ES-I3 (cell line): ENCODE results near the gene STK24.

Source experiments
- H3K36me3 ChIP-seq: 2 replicates; pipeline ENCODE4 v1.6.1; 2013; ENCODE audit warnings: mild to moderate bottlenecking, low read length, control low read depth, moderate library complexity; ENCODE audit not compliant: insufficient read depth
- H3K4me1 ChIP-seq: 2 replicates; pipeline ENCODE4 v1.6.1; 2013; ENCODE audit warnings: mild to moderate bottlenecking, control low read depth, low read length; ENCODE audit not compliant: insufficient read depth
- H3K9ac ChIP-seq: 2 replicates; pipeline ENCODE4 v1.6.1; 2013; ENCODE audit warnings: low read depth, mild to moderate bottlenecking, low read length, moderate library complexity
- H3K9me3 ChIP-seq: 2 replicates; pipeline ENCODE4 v1.6.1; 2013; ENCODE audit warnings: mild to moderate bottlenecking, low read length, moderate library complexity; ENCODE audit not compliant: control insufficient read depth, insufficient read depth

STK24 gene

GRCh38 chr13:98443329-98443728 lies 133.6 kb downstream of the STK24 start:
- H3K9ac ChIP-seq: no peak overlapping the region

GRCh38 chr13:98442391-98443230 lies 134.3 kb downstream of the STK24 start:
- Histone ChIP-seq H3K4me1 (peaks cover 8% of the 10 kb centered on the region; the same call in 1 of the 2 replicates), H3K36me3 (peaks cover 4% of the 10 kb centered on the region; the same call in 1 of the 2 replicates)

More at GRCh38 chr13:98443329-98443728, 133.6 kb downstream of the STK24 start:
- H3K9me3 ChIP-seq: no peaks in the 10 kb centered on the region
- H3K4me1 ChIP-seq: peaks cover 8% of the 10 kb centered on the region; the same call in 1 of the 2 replicates
- H3K36me3 ChIP-seq: peaks cover 7% of the 10 kb centered on the region; the same call in 1 of the 2 replicates

GRCh38 chr13:98441056-98441676 lies 135.7 kb downstream of the STK24 start:
- H3K36me3 ChIP-seq: no peaks in the 10 kb centered on the region
- H3K9ac ChIP-seq: no peak overlapping the region
- no peaks in the 10 kb centered on the region for H3K9me3 ChIP-seq
- peaks cover 8% of the 10 kb centered on the region; the same call in 1 of the 2 replicates for H3K4me1 ChIP-seq

More at GRCh38 chr13:98442391-98443230, 134.3 kb downstream of the STK24 start:
- Histone ChIP-seq H3K9me3 (no peaks in the 10 kb centered on the region), H3K9ac (no peak overlapping the region)

GRCh38 chr13:98440390-98441055 lies 136.4 kb downstream of the STK24 start:
- no peaks in the 10 kb centered on the region; the same call in 1 of the 2 replicates for H3K36me3 ChIP-seq
- no peaks in the 10 kb centered on the region for H3K9me3 ChIP-seq
- H3K9ac ChIP-seq: no peak overlapping the region
- peaks cover 4% of the 10 kb centered on the region; the same call in 1 of the 2 replicates for H3K4me1 ChIP-seq

- Histone ChIP-seq H3K36me3 (no peaks in the 10 kb centered on the region; the same call in 1 of the 2 replicates), H3K9ac (no peak overlapping the region), H3K4me1 (no peaks in the 10 kb centered on the region; the same call in 1 of the 2 replicates), H3K9me3 (no peaks in the 10 kb centered on the region)
Observed at GRCh38 chr13:98439896-98440295, 137.0 kb downstream of the STK24 start.

GRCh38 chr13:98439126-98439828 lies 137.6 kb downstream of the STK24 start:
- Histone ChIP-seq H3K9me3 (no peaks in the 10 kb centered on the region), H3K4me1 (no peaks in the 10 kb centered on the region; the same call in 1 of the 2 replicates), H3K36me3 (no peaks in the 10 kb centered on the region; the same call in 1 of the 2 replicates), H3K9ac (no peak overlapping the region)

- Histone ChIP-seq H3K9me3 (no peaks in the 10 kb centered on the region), H3K36me3 (no peaks in the 10 kb centered on the region; the same call in 1 of the 2 replicates), H3K9ac (no peak overlapping the region), H3K4me1 (no peaks in the 10 kb centered on the region; the same call in 1 of the 2 replicates)
Observed at GRCh38 chr13:98438246-98439125, 138.4 kb downstream of the STK24 start.

- Histone ChIP-seq H3K36me3 (no peaks in the 10 kb centered on the region; the same call in 1 of the 2 replicates), H3K4me1 (no peaks in the 10 kb centered on the region), H3K9me3 (no peaks in the 10 kb centered on the region)
Observed at GRCh38 chr13:98436233-98436910, 140.5 kb downstream of the STK24 start.

GRCh38 chr13:98435376-98435775 lies 141.5 kb downstream of the STK24 start:
- H3K9ac ChIP-seq: no peak overlapping the region
- H3K9me3 ChIP-seq: no peaks in the 10 kb centered on the region
- no peaks in the 10 kb centered on the region; the same call in 1 of the 2 replicates for H3K36me3 ChIP-seq
- no peaks in the 10 kb centered on the region for H3K4me1 ChIP-seq

More at GRCh38 chr13:98436233-98436910, 140.5 kb downstream of the STK24 start:
- no peak overlapping the region for H3K9ac ChIP-seq

GRCh38 chr13:98434060-98434459 lies 142.8 kb downstream of the STK24 start:
- Histone ChIP-seq H3K4me1 (no peaks in the 10 kb centered on the region), H3K9me3 (no peaks in the 10 kb centered on the region), H3K36me3 (no peaks in the 10 kb centered on the region; the same call in 1 of the 2 replicates), H3K9ac (no peak overlapping the region)

GRCh38 chr13:98433654-98434053 lies 143.3 kb downstream of the STK24 start:
- Histone ChIP-seq H3K9ac (no peak overlapping the region), H3K4me1 (no peaks in the 10 kb centered on the region), H3K9me3 (no peaks in the 10 kb centered on the region), H3K36me3 (no peaks in the 10 kb centered on the region; the same call in 1 of the 2 replicates)

GRCh38 chr13:98432638-98433037 lies 144.3 kb downstream of the STK24 start:
- H3K4me1 ChIP-seq: no peaks in the 10 kb centered on the region

More at GRCh38 chr13:98432638-98433037, 144.3 kb downstream of the STK24 start:
- H3K9me3 ChIP-seq: no peaks in the 10 kb centered on the region
- H3K36me3 ChIP-seq: no peaks in the 10 kb centered on the region; the same call in 1 of the 2 replicates
- no peak overlapping the region for H3K9ac ChIP-seq
